Breast epithelium (tissue), 3 donors: ENCODE measurements around the gene MEX3A.

Experiments
- POLR2A ChIP-seq: fragments of 450-650 bp; IDR thresholded peaks from one replicate; pipeline ENCODE4 v1.6.1; 2016; ENCODE audit warnings: antibody characterized with exemption, mild to moderate bottlenecking, moderate library complexity
- POLR2AphosphoS5 ChIP-seq, 3 donors: sonication (generic); formaldehyde crosslinking; IDR thresholded peaks; one replicate each; pipeline ENCODE4 v1.6.1; 2017; ENCODE audit warnings: antibody characterized with exemption in 3 of 3
- TF ChIP-seq, protein P1 (sequence below), 3 donors: fragments of 450-650 bp; IDR thresholded peaks; one replicate each; pipeline ENCODE4 v1.5.1; 2016 to 2017; ENCODE audit warnings: antibody characterized with exemption in 3 of 3, mild to moderate bottlenecking in 3 of 3, moderate library complexity in 3 of 3

- TF ChIP-seq POLR2AphosphoS5 (IDR thresholded peaks at IDR 0.05) (peak in 2 of 3 donors; percentile 59 to 79), POLR2A (peak; percentile 29)
- TF ChIP-seq, protein P1, sequence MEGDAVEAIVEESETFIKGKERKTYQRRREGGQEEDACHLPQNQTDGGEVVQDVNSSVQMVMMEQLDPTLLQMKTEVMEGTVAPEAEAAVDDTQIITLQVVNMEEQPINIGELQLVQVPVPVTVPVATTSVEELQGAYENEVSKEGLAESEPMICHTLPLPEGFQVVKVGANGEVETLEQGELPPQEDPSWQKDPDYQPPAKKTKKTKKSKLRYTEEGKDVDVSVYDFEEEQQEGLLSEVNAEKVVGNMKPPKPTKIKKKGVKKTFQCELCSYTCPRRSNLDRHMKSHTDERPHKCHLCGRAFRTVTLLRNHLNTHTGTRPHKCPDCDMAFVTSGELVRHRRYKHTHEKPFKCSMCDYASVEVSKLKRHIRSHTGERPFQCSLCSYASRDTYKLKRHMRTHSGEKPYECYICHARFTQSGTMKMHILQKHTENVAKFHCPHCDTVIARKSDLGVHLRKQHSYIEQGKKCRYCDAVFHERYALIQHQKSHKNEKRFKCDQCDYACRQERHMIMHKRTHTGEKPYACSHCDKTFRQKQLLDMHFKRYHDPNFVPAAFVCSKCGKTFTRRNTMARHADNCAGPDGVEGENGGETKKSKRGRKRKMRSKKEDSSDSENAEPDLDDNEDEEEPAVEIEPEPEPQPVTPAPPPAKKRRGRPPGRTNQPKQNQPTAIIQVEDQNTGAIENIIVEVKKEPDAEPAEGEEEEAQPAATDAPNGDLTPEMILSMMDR (IDR thresholded peaks at IDR 0.05) = no peak
These were observed 40.5 kb upstream of the MEX3A start for GRCh38 chr1:156122519-156123355.
